ENCODE data around the gene CIP2A. TPM values are rescaled to one million over a fixed set of nuclear protein-coding genes. Genes with fewer than 3 reads are reported as not detected.
"Not testable (repeated sequence)": the region's sequence is repeated elsewhere in the genome, so short reads cannot be mapped to it uniquely, and the experiment has no call there.

Gene CIP2A
- total RNA-seq, 1 donor from 2014 or later: 8.6 TPM

GRCh38 chr3:108623504-108623903 is 34.3 kb upstream of the CIP2A start:
- H3K4me3 Mint-ChIP-seq (ENCODE audit: unreplicated experiment): no peak overlapping the region
- H3K27me3 Mint-ChIP-seq (ENCODE audit: low read depth, unreplicated experiment): no peaks in the 10 kb centered on the region
- peaks cover 8% of the 10 kb centered on the region for H3K36me3 Mint-ChIP-seq (ENCODE audit: low read depth, unreplicated experiment)
- Histone ChIP-seq H3K36me3 (ENCODE audit: insufficient read depth, low read length) (no peaks in the 10 kb centered on the region), H3K79me2 (ENCODE audit: insufficient read depth, low read length) (no peaks in the 10 kb centered on the region), H3K4me2 (ENCODE audit: low read length) (no peak overlapping the region), H3K4me1 (ENCODE audit: insufficient read depth, low read length) (no peaks in the 10 kb centered on the region), H4K20me1 (ENCODE audit: insufficient read depth, low read length) (no peaks in the 10 kb centered on the region), H3K27ac (ENCODE audit: low read depth, low read length) (no peak overlapping the region), H3K4me3 (ENCODE audit: insufficient read depth, low read depth, low read length) (no peak overlapping the region), H2AFZ (ENCODE audit: low read depth, low read length) (no peak overlapping the region), H3K9me3 (ENCODE audit: insufficient read depth, low read depth, low read length) (no peaks in the 10 kb centered on the region), H3K9ac (ENCODE audit: low read length) (no peak overlapping the region), H3K27me3 (ENCODE audit: insufficient read depth, low read length) (no peaks in the 10 kb centered on the region)
- TF ChIP-seq, protein P1, sequence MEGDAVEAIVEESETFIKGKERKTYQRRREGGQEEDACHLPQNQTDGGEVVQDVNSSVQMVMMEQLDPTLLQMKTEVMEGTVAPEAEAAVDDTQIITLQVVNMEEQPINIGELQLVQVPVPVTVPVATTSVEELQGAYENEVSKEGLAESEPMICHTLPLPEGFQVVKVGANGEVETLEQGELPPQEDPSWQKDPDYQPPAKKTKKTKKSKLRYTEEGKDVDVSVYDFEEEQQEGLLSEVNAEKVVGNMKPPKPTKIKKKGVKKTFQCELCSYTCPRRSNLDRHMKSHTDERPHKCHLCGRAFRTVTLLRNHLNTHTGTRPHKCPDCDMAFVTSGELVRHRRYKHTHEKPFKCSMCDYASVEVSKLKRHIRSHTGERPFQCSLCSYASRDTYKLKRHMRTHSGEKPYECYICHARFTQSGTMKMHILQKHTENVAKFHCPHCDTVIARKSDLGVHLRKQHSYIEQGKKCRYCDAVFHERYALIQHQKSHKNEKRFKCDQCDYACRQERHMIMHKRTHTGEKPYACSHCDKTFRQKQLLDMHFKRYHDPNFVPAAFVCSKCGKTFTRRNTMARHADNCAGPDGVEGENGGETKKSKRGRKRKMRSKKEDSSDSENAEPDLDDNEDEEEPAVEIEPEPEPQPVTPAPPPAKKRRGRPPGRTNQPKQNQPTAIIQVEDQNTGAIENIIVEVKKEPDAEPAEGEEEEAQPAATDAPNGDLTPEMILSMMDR (IDR thresholded peaks at IDR 0.05; ENCODE audit: insufficient read depth, low read depth, low read length): no peak
- no peak for TF ChIP-seq EZH2 (IDR thresholded peaks at IDR 0.05; ENCODE audit: insufficient read depth, low read length)
- H3K9me3 Mint-ChIP-seq (ENCODE audit: unreplicated experiment): no peaks in the 10 kb centered on the region
- DNase-seq (ENCODE audit: low read depth): no peak
- H3K27ac Mint-ChIP-seq (ENCODE audit: unreplicated experiment): no peak overlapping the region
- FAIRE-seq: no peak
- peaks cover 7% of the 10 kb centered on the region for H3K4me1 Mint-ChIP-seq (ENCODE audit: low read depth, unreplicated experiment)

DNA sequence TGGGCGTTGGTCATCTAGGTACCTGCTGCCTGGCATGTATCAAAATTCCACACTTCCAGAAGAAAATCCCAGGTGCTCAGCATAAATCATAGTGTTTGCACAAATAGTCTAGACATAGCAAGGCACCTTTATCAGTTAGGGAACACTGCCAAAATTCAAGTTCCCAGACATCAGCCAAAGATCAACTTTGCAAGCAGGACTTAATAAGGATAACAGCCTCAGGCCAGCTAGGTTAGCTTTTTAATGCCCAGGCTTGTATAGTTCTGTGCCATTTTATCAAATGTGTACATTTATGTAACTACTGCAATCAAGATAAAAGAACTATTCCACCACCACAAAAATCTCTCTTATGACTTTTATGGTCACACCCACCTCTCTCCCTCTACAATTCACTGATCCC is 31.0 kb upstream of the CIP2A start:
- Histone ChIP-seq H3K4me2 (ENCODE audit: low read length) (no peak overlapping the region), H3K27ac (ENCODE audit: low read depth, low read length) (no peak overlapping the region), H3K36me3 (ENCODE audit: insufficient read depth, low read length) (no peaks in the 10 kb centered on the region), H3K79me2 (ENCODE audit: insufficient read depth, low read length) (no peaks in the 10 kb centered on the region), H3K4me3 (ENCODE audit: insufficient read depth, low read depth, low read length) (no peak overlapping the region), H3K27me3 (ENCODE audit: insufficient read depth, low read length) (no peaks in the 10 kb centered on the region), H2AFZ (ENCODE audit: low read depth, low read length) (no peak overlapping the region), H3K9me3 (ENCODE audit: insufficient read depth, low read depth, low read length) (no peaks in the 10 kb centered on the region), H4K20me1 (ENCODE audit: insufficient read depth, low read length) (no peaks in the 10 kb centered on the region), H3K9ac (ENCODE audit: low read length) (no peak overlapping the region), H3K4me1 (ENCODE audit: insufficient read depth, low read length) (no peaks in the 10 kb centered on the region)
- FAIRE-seq (no peak), DNase-seq (ENCODE audit: low read depth) (peak; percentile 16)
- H3K4me1 Mint-ChIP-seq (ENCODE audit: low read depth, unreplicated experiment): peaks cover 7% of the 10 kb centered on the region
- H3K36me3 Mint-ChIP-seq (ENCODE audit: low read depth, unreplicated experiment): peaks cover 8% of the 10 kb centered on the region
- no peak for TF ChIP-seq EZH2 (IDR thresholded peaks at IDR 0.05; ENCODE audit: insufficient read depth, low read length)
- TF ChIP-seq, protein P1 (IDR thresholded peaks at IDR 0.05; ENCODE audit: insufficient read depth, low read depth, low read length): no peak
- H3K9me3 Mint-ChIP-seq (ENCODE audit: unreplicated experiment): no peaks in the 10 kb centered on the region
- H3K27me3 Mint-ChIP-seq (ENCODE audit: low read depth, unreplicated experiment): no peaks in the 10 kb centered on the region
- H3K4me3 Mint-ChIP-seq (ENCODE audit: unreplicated experiment): no peak overlapping the region
- H3K27ac Mint-ChIP-seq (ENCODE audit: unreplicated experiment): no peak overlapping the region

GRCh38 chr3:108616090-108616489 is 26.9 kb upstream of the CIP2A start:
- H3K36me3 ChIP-seq (ENCODE audit: insufficient read depth, low read length); DNase-seq (ENCODE audit: low read depth); H3K27ac Mint-ChIP-seq (ENCODE audit: unreplicated experiment); H3K4me3 ChIP-seq (ENCODE audit: insufficient read depth, low read depth, low read length); H3K27me3 Mint-ChIP-seq (ENCODE audit: low read depth, unreplicated experiment); H4K20me1 ChIP-seq (ENCODE audit: insufficient read depth, low read length); H3K79me2 ChIP-seq (ENCODE audit: insufficient read depth, low read length); H3K4me1 Mint-ChIP-seq (ENCODE audit: low read depth, unreplicated experiment); H3K4me2 ChIP-seq (ENCODE audit: low read length); H3K27me3 ChIP-seq (ENCODE audit: insufficient read depth, low read length); H3K4me1 ChIP-seq (ENCODE audit: insufficient read depth, low read length); H3K9me3 Mint-ChIP-seq (ENCODE audit: unreplicated experiment); H3K4me3 Mint-ChIP-seq (ENCODE audit: unreplicated experiment); H3K9ac ChIP-seq (ENCODE audit: low read length); H3K27ac ChIP-seq (ENCODE audit: low read depth, low read length); FAIRE-seq; H3K9me3 ChIP-seq (ENCODE audit: insufficient read depth, low read depth, low read length); H3K36me3 Mint-ChIP-seq (ENCODE audit: low read depth, unreplicated experiment); H2AFZ ChIP-seq (ENCODE audit: low read depth, low read length): not testable (repeated sequence)

Measured in astrocyte (in vitro differentiated cells and primary cell).